K562 (cell line): ENCODE results near the gene ZNF668. TPM values are rescaled to one million over a fixed set of nuclear protein-coding genes. Genes with fewer than 3 reads are reported as not detected.

Experiments
- ATAC-seq: fragments of 200-7000 bp; cut with Tn5 transposase; 3 replicates; pipeline ENCODE4 v1.9.1; 2020; ENCODE audit warnings: moderate library complexity
- BruUV-seq: library from RNA; stranded (reverse); fragments of 400-500 nt; replicated peaks from 2 replicates; lab custom pipeline; 2021; lab: Mats Ljungman, UMichigan
- CTCF ChIA-PET: fragments of 300-600 bp; formaldehyde crosslinking; extraction: SDS; loops from one replicate; lab custom pipeline; 2021; ENCODE audit warnings: low intra/inter-chr PET ratio; lab: Yijun Ruan, JAX
- POLR2A ChIA-PET: fragments of 300-600, 350-650 bp; sonication (Branson Sonifier 250); formaldehyde crosslinking; extraction: SDS; loops from one replicate; lab custom pipeline; 2021; ENCODE audit warnings: antibody characterized with exemption, inconsistent platforms; lab: Yijun Ruan, JAX
- DNase-seq, 4 experiments: peaks; one replicate each; pipeline versions ENCODE4 v3.0.0 to v3.0.0-alpha.2; 2011 to 2018; ENCODE audit warnings: low spot score in 3 of 4, mixed read lengths in 3 of 4; ENCODE audit errors: extremely low read depth in 1 of 4
- FAIRE-seq: peaks from 2 replicates; lab custom pipeline; 2011; peaks lifted over from hg19 to GRCh38; lab: Jason Lieb, UNC
- H2AFZ ChIP-seq: 2 replicates; pipeline ENCODE4 v1.6.0; 2011; ENCODE audit warnings: low read depth, low read length, control low read depth, inconsistent platforms
- H3K27ac ChIP-seq: fragments of 200-600 bp; 3 replicates; pipeline ENCODE4 v1.8.0; 2011; ENCODE audit warnings: low read depth, mild to moderate bottlenecking, control low read depth, inconsistent platforms, low read length, moderate library complexity, mixed read lengths; ENCODE audit errors: extremely low read depth
- H3K27me3 ChIP-seq, 2 experiments: fragments of 300-600 bp in 1 of 2; 2 replicates in 1 of 2; 3 replicates in 1 of 2; pipeline versions ENCODE4 v1.6.0 to v1.8.0; 2011; ENCODE audit warnings: inconsistent platforms in 2 of 2, low read length in 2 of 2, mild to moderate bottlenecking in 1 of 2, mixed read lengths in 1 of 2, moderate library complexity in 1 of 2; ENCODE audit not compliant: control insufficient read depth in 2 of 2, insufficient read depth in 2 of 2
- H3K36me3 ChIP-seq: fragments of 300-600 bp; 3 replicates; pipeline ENCODE4 v1.8.0; 2011; ENCODE audit warnings: mild to moderate bottlenecking, low read length, inconsistent platforms; ENCODE audit not compliant: control insufficient read depth, insufficient read depth
- H3K4me1 ChIP-seq, 2 experiments: fragments of 200-600 bp in 1 of 2; replicated peaks in 1 of 2; 2 replicates in 1 of 2; 3 replicates in 1 of 2; pipeline versions ENCODE4 v1.5.1 to v1.8.0; 2011; ENCODE audit warnings: inconsistent platforms in 2 of 2, low read length in 2 of 2, mild to moderate bottlenecking in 1 of 2, mixed read lengths in 1 of 2, moderate library complexity in 1 of 2; ENCODE audit not compliant: control insufficient read depth in 2 of 2, insufficient read depth in 2 of 2
- H3K4me2 ChIP-seq: 2 replicates; pipeline ENCODE4 v1.6.1; 2011; ENCODE audit warnings: low read length, control low read depth, inconsistent platforms, mixed read lengths; ENCODE audit not compliant: insufficient read depth
- H3K4me3 ChIP-seq: fragments of 200-600 bp; sonication (generic), shearing (Covaris generic); 2 replicates; pipeline ENCODE4 v1.5.1; 2016; ENCODE audit warnings: control low read depth, inconsistent platforms
- H3K79me2 ChIP-seq: fragments of 200-600 bp; 3 replicates; pipeline ENCODE4 v1.8.0; 2011; ENCODE audit warnings: low read length, inconsistent platforms; ENCODE audit not compliant: control insufficient read depth, insufficient read depth
- H3K9ac ChIP-seq, 2 experiments: 2 replicates each; pipeline versions ENCODE4 v1.6.0 to v1.6.1; 2011; ENCODE audit warnings: low read depth in 2 of 2, low read length in 2 of 2, control low read depth in 1 of 2, inconsistent platforms in 1 of 2, mild to moderate bottlenecking in 1 of 2, mixed read lengths in 1 of 2; ENCODE audit not compliant: insufficient read depth in 1 of 2
- H3K9me1 ChIP-seq: one replicate; pipeline ENCODE4 v1.6.0; 2011; ENCODE audit warnings: inconsistent platforms, mild to moderate bottlenecking, low read length, moderate library complexity; ENCODE audit not compliant: control insufficient read depth, insufficient read depth
- H3K9me3 ChIP-seq: replicated peaks from 2 replicates; pipeline ENCODE4 v1.5.1; 2011; ENCODE audit warnings: low read depth, low read length, inconsistent platforms; ENCODE audit not compliant: control insufficient read depth, insufficient read depth
- H4K20me1 ChIP-seq: replicated peaks from 2 replicates; pipeline ENCODE4 v1.6.1; 2011; ENCODE audit warnings: low read length, inconsistent platforms, mixed read lengths; ENCODE audit not compliant: control insufficient read depth, insufficient read depth
- CHD1 ChIP-seq: fragments of 200-600 bp; sonication (generic); IDR thresholded peaks from one replicate; pipeline ENCODE4 v1.6.1; 2012; ENCODE audit warnings: mild to moderate bottlenecking, moderate library complexity, low read length, inconsistent platforms
- ESRRA ChIP-seq: fragments of 450-650 bp; IDR thresholded peaks from 2 replicates; pipeline ENCODE4 v1.6.1; 2014; ENCODE audit warnings: low read depth, mild to moderate bottlenecking, moderate library complexity, borderline replicate concordance
- IRF2 ChIP-seq: sonication (generic); formaldehyde crosslinking; IDR thresholded peaks from 2 replicates; pipeline ENCODE4 v1.8.1; 2022; ENCODE audit warnings: mild to moderate bottlenecking, missing genetic modification reagents
- POU5F1 ChIP-seq: fragments of 150-350 bp; IDR thresholded peaks from 2 replicates; pipeline ENCODE4 v1.6.1; 2014; ENCODE audit warnings: borderline replicate concordance, low read length, low read depth, mild to moderate bottlenecking; ENCODE audit not compliant: partially characterized antibody
- ZNF121 ChIP-seq: sonication (generic); formaldehyde crosslinking; conservative IDR thresholded peaks from 2 replicates; pipeline ENCODE4 v1.8.0; 2022; ENCODE audit warnings: missing genetic modification reagents
- WGBS: fragments of 100-300 bp; shearing (Covaris generic); methylation state at CpG from one replicate; pipeline ENCODE4 v1.1.6; 2016; ENCODE audit warnings: low coverage, mixed read lengths; ENCODE audit not compliant: insufficient coverage; ENCODE audit errors: missing lambda C conversion rate; 5-methylcytosine and 5-hydroxymethylcytosine counted together
- in situ Hi-C: fragments of 300-500 bp; cut with MboI; formaldehyde crosslinking; loops from 4 replicates; pipeline ENCODE4 v1.15.0; 2018; ENCODE audit warnings: inconsistent platforms, mixed read lengths
- intact Hi-C: fragments of 100-400 bp; cut with micrococcal nuclease; formaldehyde crosslinking; loops from 2 replicates; pipeline ENCODE4 v1.14.2; 2022
- polyA plus RNA-seq, 8 experiments: library from polyadenylated mRNA; depleted of rRNA in 4 of 8; stranded (reverse) in 5 of 8; unstranded in 3 of 8; fragments of >200 nt; fragmentation: Nextera tagmentation in 2 of 8; fragmentation: Illumina TruSeq in 1 of 8; extraction: Ambion mirVana in 2 of 8; extraction: Trizol in 1 of 8; gene quantifications; 2 replicates each; pipeline versions ENCODE4 v1.2.1 to v1.2.3, GENCODE V29; 2011 to 2014; ENCODE audit warnings: inconsistent platforms in 1 of 8, missing spikeins in 1 of 8
- total RNA-seq, 7 experiments: library from RNA; depleted of rRNA in 6 of 7; stranded (reverse); fragments of >200 nt in 6 of 7; fragmentation: Illumina TruSeq in 2 of 7; extraction: Trizol in 2 of 7; gene quantifications; 2 replicates each; pipeline versions ENCODE4 v1.2.1 to v1.2.3, GENCODE V29; 2011 to 2021; ENCODE audit warnings: low replicate concordance in 1 of 7
- TF ChIP-seq, protein P1 (sequence below), 3 experiments: fragments of 200-800 bp in 1 of 3; fragments of 250-450 bp in 1 of 3; fragments of 450-650 bp in 1 of 3; sonication (Bioruptor Pico) in 1 of 3; sonication (Bioruptor generic) in 1 of 3; formaldehyde crosslinking in 1 of 3; IDR thresholded peaks; 2 replicates each; pipeline versions ENCODE4 v1.6.1 to v1.8.0; 2016 to 2022; ENCODE audit warnings: mild to moderate bottlenecking in 2 of 3, missing genetic modification characterization in 2 of 3, missing compliant biosample characterization in 1 of 3, moderate library complexity in 1 of 3

Gene ZNF668
- total and polyA plus RNA-seq, 9 of the 15 experiments (the other 6 are each of a cell fraction or from before 2014, with no cell fraction given) = 0.04 to 15.3 (median 3.8) TPM; not detected in 1

- in situ Hi-C loops = no loop called here
- Histone ChIP-seq H3K79me2 (no peaks in the 10 kb centered on the region), H3K4me1 (peaks cover 10 to 13% of the 10 kb centered on the region in 2 experiments; a peak in 3 of 5 replicates), H3K4me2 (no peak overlapping the region), H3K36me3 (no peaks in the 10 kb centered on the region), H3K27me3 (no peaks in the 10 kb centered on the region), H2AFZ (no peak overlapping the region), H3K9me1 (no peaks in the 10 kb centered on the region), H3K9ac (no peak overlapping the region), H3K4me3 (no peak overlapping the region), H4K20me1 (no peaks in the 10 kb centered on the region), H3K9me3 (no peaks in the 10 kb centered on the region), H3K27ac (no peak overlapping the region)
- ATAC-seq = no peak
- no TSS peak for BruUV-seq
- no peak for FAIRE-seq
- POLR2A ChIA-PET = interaction anchor here (0.6 to 2.7 kb wide), 5 partner anchors 67 to 452 kb away, joined by 3 to 8 read pairs (median 3); partner anchors contain the start of genes FUS and PYCARD
- intact Hi-C loops = no loop called here
- no peak for DNase-seq
- WGBS = 47% methylated on average over 6 of the region's 6 CpGs
- no peak for TF ChIP-seq IRF2
- no peak for TF ChIP-seq CHD1
- 0 out of 2 replicates have a peak, but pooled peaks have one; percentile 47 for TF ChIP-seq ZNF121
- TF ChIP-seq ESRRA = no peak
- TF ChIP-seq, protein P1, sequence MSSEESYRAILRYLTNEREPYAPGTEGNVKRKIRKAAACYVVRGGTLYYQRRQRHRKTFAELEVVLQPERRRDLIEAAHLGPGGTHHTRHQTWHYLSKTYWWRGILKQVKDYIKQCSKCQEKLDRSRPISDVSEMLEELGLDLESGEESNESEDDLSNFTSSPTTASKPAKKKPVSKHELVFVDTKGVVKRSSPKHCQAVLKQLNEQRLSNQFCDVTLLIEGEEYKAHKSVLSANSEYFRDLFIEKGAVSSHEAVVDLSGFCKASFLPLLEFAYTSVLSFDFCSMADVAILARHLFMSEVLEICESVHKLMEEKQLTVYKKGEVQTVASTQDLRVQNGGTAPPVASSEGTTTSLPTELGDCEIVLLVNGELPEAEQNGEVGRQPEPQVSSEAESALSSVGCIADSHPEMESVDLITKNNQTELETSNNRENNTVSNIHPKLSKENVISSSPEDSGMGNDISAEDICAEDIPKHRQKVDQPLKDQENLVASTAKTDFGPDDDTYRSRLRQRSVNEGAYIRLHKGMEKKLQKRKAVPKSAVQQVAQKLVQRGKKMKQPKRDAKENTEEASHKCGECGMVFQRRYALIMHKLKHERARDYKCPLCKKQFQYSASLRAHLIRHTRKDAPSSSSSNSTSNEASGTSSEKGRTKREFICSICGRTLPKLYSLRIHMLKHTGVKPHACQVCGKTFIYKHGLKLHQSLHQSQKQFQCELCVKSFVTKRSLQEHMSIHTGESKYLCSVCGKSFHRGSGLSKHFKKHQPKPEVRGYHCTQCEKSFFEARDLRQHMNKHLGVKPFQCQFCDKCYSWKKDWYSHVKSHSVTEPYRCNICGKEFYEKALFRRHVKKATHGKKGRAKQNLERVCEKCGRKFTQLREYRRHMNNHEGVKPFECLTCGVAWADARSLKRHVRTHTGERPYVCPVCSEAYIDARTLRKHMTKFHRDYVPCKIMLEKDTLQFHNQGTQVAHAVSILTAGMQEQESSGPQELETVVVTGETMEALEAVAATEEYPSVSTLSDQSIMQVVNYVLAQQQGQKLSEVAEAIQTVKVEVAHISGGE (CRISPR knock-in tag; IDR thresholded peaks at IDR 0.05) = no peak
- no peak for TF ChIP-seq POU5F1
- CTCF ChIA-PET = no interaction called here
Observed at GRCh38 chr16:31023627-31024226, 50.3 kb downstream of the ZNF668 start.
